SK-N-SH (cell line): ENCODE results near the gene MT1M. TPM values are rescaled to one million over a fixed set of nuclear protein-coding genes. Genes with fewer than 3 reads are reported as not detected.

ENCODE experiments used
- CTCF ChIA-PET: fragments of 300-600, 350-600 bp; formaldehyde crosslinking; extraction: SDS; loops from one replicate; lab custom pipeline; 2021; lab: Yijun Ruan, JAX
- POLR2A ChIA-PET: fragments of 350-600 bp; sonication (Branson Sonifier 250); formaldehyde crosslinking; extraction: SDS; loops from one replicate; lab custom pipeline; 2020; ENCODE audit warnings: antibody characterized with exemption, inconsistent platforms; lab: Yijun Ruan, JAX
- DNase-seq: peaks from one replicate; pipeline ENCODE4 v3.0.0; 2012
- H2AFZ ChIP-seq: fragments of 200-600 bp; sonication (generic); 2 replicates; pipeline ENCODE4 v1.8.1; 2016; ENCODE audit warnings: antibody characterized with exemption, mild to moderate bottlenecking, low read depth
- H3F3A ChIP-seq: fragments of 200-600 bp; sonication (generic); replicated peaks from 2 replicates; pipeline ENCODE3; 2016; ENCODE audit warnings: antibody characterized with exemption, mild to moderate bottlenecking; ENCODE audit not compliant: insufficient read depth
- H3K27ac ChIP-seq, 2 experiments: fragments of 200-500 bp in 1 of 2; fragments of 200-600 bp in 1 of 2; sonication (Bioruptor generic) in 1 of 2; sonication (generic), shearing (Covaris generic) in 1 of 2; 2 replicates each; pipeline versions ENCODE4 v1.5.1 to v1.6.1; 2014 to 2016; ENCODE audit warnings: low read depth in 2 of 2, inconsistent platforms in 1 of 2, low read length in 1 of 2, mild to moderate bottlenecking in 1 of 2, mixed read lengths in 1 of 2
- H3K27me3 ChIP-seq: fragments of 200-600 bp; sonication (generic), shearing (Covaris generic); 2 replicates; pipeline ENCODE4 v1.6.1; 2016; ENCODE audit warnings: mixed run types; ENCODE audit not compliant: insufficient read depth
- H3K36me3 ChIP-seq, 2 experiments: fragments of 200-500 bp in 1 of 2; fragments of 200-600 bp in 1 of 2; sonication (Bioruptor generic) in 1 of 2; sonication (generic) in 1 of 2; replicated peaks in 1 of 2; 2 replicates each; pipeline versions ENCODE3 to v1.5.1; 2014 to 2016; ENCODE audit warnings: low read length in 1 of 2, mild to moderate bottlenecking in 1 of 2; ENCODE audit not compliant: insufficient read depth in 2 of 2, control insufficient read depth in 1 of 2
- H3K4me1 ChIP-seq, 2 experiments: fragments of 200-500 bp in 1 of 2; fragments of 200-600 bp in 1 of 2; sonication (Bioruptor generic) in 1 of 2; sonication (generic), shearing (Covaris generic) in 1 of 2; 2 replicates each; pipeline versions ENCODE4 v1.5.1 to v1.6.1; 2014 to 2016; ENCODE audit warnings: low read depth in 1 of 2, low read length in 1 of 2, mixed run types in 1 of 2; ENCODE audit not compliant: insufficient read depth in 2 of 2, control insufficient read depth in 1 of 2
- H3K4me2 ChIP-seq: fragments of 200-600 bp; sonication (generic), shearing (Covaris generic); 2 replicates; pipeline ENCODE4 v1.6.1; 2017; ENCODE audit warnings: mixed run types
- H3K4me3 ChIP-seq, 2 experiments: fragments of 200-500 bp in 1 of 2; fragments of 200-600 bp in 1 of 2; sonication (Bioruptor generic) in 1 of 2; sonication (generic), shearing (Covaris generic) in 1 of 2; 2 replicates each; pipeline versions ENCODE4 v1.5.1 to v1.8.1; 2014 to 2016; ENCODE audit warnings: low read depth in 2 of 2, inconsistent platforms in 1 of 2, low read length in 1 of 2, mild to moderate bottlenecking in 1 of 2, mixed read lengths in 1 of 2, moderate library complexity in 1 of 2
- H3K79me2 ChIP-seq: fragments of 200-600 bp; sonication (generic); 2 replicates; pipeline ENCODE4 v1.8.1; 2017; ENCODE audit warnings: mild to moderate bottlenecking; ENCODE audit not compliant: insufficient read depth
- H3K9ac ChIP-seq: fragments of 200-600 bp; sonication (generic); 2 replicates; pipeline ENCODE4 v1.6.1; 2017; ENCODE audit warnings: mixed run types
- H3K9me2 ChIP-seq: fragments of 200-600 bp; sonication (generic); 2 replicates; pipeline ENCODE4 v1.6.1; 2017; ENCODE audit warnings: mixed run types
- H3K9me3 ChIP-seq: fragments of 200-600 bp; sonication (generic); 2 replicates; pipeline ENCODE4 v1.6.1; 2017; ENCODE audit warnings: mixed run types, mild to moderate bottlenecking, moderate library complexity
- H4K20me1 ChIP-seq: fragments of 200-600 bp; sonication (generic); 2 replicates; pipeline ENCODE4 v1.6.1; 2017; ENCODE audit warnings: mild to moderate bottlenecking, mixed run types; ENCODE audit not compliant: insufficient read depth
- FOSL2 ChIP-seq: IDR thresholded peaks from 2 replicates; pipeline ENCODE4 v1.4.0; 2012; ENCODE audit warnings: low read depth, mild to moderate bottlenecking, moderate library complexity, borderline replicate concordance
- FOXM1 ChIP-seq: IDR thresholded peaks from 2 replicates; pipeline ENCODE4 v1.4.0; 2012; ENCODE audit warnings: low read depth, mild to moderate bottlenecking
- GATA2 ChIP-seq: sonication (generic); formaldehyde crosslinking; IDR thresholded peaks from 2 replicates; pipeline ENCODE4 v1.5.0; 2020; ENCODE audit warnings: mild to moderate bottlenecking, missing genetic modification reagents
- RAD21 ChIP-seq: IDR thresholded peaks from 2 replicates; pipeline ENCODE4 v1.6.1; 2012; ENCODE audit warnings: mild to moderate bottlenecking, low read length
- SMC3 ChIP-seq: IDR thresholded peaks from 2 replicates; pipeline ENCODE4 v1.6.1; 2012; ENCODE audit warnings: low read depth, low read length, improper control_type of control experiment
- TAF1 ChIP-seq: IDR thresholded peaks from 2 replicates; pipeline ENCODE4 v1.6.1; 2012; ENCODE audit warnings: low read depth, mild to moderate bottlenecking, low read length, moderate library complexity, borderline replicate concordance
- YY1 ChIP-seq: IDR thresholded peaks from 2 replicates; pipeline ENCODE4 v1.4.0; 2012; ENCODE audit warnings: low read depth, mild to moderate bottlenecking
- WGBS: methylation state at CpG from one replicate; pipeline ENCODE4 v1.1.6; 2017; ENCODE audit warnings: low lambda C conversion rate; 5-methylcytosine and 5-hydroxymethylcytosine counted together
- polyA plus RNA-seq, 3 experiments: library from polyadenylated mRNA; depleted of rRNA; stranded (reverse); fragments of >200 nt; gene quantifications; 2 replicates each; pipeline ENCODE4 v1.2.3, GENCODE V29; 2012
- TF ChIP-seq, protein P1 (sequence below): IDR thresholded peaks from 2 replicates; pipeline ENCODE4 v1.4.0; 2012; ENCODE audit warnings: low read depth, borderline replicate concordance
- TF ChIP-seq, protein P2 (sequence below): fragments of 150-350 bp; IDR thresholded peaks from 2 replicates; pipeline ENCODE4 v1.6.1; 2017; ENCODE audit warnings: antibody characterized with exemption, low read length, low read depth, borderline replicate concordance
- TF ChIP-seq, protein P3 (sequence below): fragments of 200-600 bp; sonication (generic); IDR thresholded peaks from 2 replicates; pipeline ENCODE4 v1.6.1; 2017; ENCODE audit warnings: antibody characterized with exemption, mild to moderate bottlenecking, moderate library complexity

Gene MT1M
- polyA plus RNA-seq, 1 of the 3 experiments (the other 2 are of a cell fraction), result 1.3 TPM

DNA sequence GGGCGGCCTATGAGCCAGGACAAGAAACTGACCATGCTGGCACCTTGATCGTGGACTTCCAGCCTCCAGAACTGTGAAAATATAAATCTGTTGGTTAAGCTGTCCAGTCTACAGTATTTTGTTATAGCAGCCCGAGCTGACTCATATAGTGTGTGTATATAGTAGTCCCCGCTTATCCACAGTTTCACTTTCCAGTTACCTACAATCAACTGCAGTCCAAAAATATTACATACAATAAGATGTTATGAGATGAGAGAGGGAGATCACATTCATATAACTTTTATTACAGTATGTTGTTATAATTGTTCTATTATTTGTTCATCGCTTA is 38.2 kb upstream of the MT1M start (continued):
- TF ChIP-seq, protein P1, sequence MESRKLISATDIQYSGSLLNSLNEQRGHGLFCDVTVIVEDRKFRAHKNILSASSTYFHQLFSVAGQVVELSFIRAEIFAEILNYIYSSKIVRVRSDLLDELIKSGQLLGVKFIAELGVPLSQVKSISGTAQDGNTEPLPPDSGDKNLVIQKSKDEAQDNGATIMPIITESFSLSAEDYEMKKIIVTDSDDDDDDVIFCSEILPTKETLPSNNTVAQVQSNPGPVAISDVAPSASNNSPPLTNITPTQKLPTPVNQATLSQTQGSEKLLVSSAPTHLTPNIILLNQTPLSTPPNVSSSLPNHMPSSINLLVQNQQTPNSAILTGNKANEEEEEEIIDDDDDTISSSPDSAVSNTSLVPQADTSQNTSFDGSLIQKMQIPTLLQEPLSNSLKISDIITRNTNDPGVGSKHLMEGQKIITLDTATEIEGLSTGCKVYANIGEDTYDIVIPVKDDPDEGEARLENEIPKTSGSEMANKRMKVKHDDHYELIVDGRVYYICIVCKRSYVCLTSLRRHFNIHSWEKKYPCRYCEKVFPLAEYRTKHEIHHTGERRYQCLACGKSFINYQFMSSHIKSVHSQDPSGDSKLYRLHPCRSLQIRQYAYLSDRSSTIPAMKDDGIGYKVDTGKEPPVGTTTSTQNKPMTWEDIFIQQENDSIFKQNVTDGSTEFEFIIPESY, result no peak
- TF ChIP-seq, protein P2, sequence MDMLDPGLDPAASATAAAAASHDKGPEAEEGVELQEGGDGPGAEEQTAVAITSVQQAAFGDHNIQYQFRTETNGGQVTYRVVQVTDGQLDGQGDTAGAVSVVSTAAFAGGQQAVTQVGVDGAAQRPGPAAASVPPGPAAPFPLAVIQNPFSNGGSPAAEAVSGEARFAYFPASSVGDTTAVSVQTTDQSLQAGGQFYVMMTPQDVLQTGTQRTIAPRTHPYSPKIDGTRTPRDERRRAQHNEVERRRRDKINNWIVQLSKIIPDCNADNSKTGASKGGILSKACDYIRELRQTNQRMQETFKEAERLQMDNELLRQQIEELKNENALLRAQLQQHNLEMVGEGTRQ, result no peak
- TF ChIP-seq YY1, result no peak

DNA sequence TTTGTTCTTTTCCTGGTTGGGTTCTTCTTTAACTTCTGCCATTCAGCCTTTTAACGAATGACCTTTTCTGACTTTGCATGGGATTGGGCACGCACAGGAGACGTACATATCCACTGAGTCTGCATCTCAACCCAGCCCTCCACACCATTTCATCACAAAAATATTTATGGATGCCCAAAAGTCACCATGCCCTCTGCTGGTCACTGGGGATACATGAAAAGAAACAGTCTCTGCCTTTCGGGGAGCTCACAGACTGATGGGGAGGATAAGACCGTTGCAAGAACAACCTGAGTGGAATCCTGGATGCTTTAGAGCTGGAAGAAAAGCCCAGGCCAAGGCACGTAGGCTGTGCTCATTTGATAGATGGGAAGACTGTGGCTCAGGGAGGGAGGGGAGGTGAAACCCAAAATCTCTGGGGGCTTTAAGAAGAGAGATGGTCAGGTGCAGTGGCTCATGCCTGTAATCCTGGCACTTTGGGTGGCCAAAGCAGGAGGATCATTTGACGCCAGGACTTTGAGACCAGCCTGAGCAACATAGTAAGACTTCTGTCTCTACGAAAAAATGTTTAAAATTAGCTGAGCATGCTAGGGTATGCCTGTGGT is 32.0 kb upstream of the MT1M start:
- no peak overlapping the region for H3K9ac ChIP-seq
- peaks cover 5% of the 10 kb centered on the region for H3F3A ChIP-seq
- ChIA-PET CTCF (interaction anchor here (0.6 to 8.2 kb wide), 48 partner anchors 9 to 1136 kb away, joined by 3 to 138 read pairs (median 4); partner anchors contain the start of genes MT1G, MT1M and MT3), POLR2A (no interaction called here)
- DNase-seq, result peak; percentile 72
- no peak overlapping the region for H3K27ac ChIP-seq
- WGBS, result 25% methylated on average over 8 of the region's 8 CpGs
- no peaks in the 10 kb centered on the region for H3K27me3 ChIP-seq
- TF ChIP-seq, protein P3, sequence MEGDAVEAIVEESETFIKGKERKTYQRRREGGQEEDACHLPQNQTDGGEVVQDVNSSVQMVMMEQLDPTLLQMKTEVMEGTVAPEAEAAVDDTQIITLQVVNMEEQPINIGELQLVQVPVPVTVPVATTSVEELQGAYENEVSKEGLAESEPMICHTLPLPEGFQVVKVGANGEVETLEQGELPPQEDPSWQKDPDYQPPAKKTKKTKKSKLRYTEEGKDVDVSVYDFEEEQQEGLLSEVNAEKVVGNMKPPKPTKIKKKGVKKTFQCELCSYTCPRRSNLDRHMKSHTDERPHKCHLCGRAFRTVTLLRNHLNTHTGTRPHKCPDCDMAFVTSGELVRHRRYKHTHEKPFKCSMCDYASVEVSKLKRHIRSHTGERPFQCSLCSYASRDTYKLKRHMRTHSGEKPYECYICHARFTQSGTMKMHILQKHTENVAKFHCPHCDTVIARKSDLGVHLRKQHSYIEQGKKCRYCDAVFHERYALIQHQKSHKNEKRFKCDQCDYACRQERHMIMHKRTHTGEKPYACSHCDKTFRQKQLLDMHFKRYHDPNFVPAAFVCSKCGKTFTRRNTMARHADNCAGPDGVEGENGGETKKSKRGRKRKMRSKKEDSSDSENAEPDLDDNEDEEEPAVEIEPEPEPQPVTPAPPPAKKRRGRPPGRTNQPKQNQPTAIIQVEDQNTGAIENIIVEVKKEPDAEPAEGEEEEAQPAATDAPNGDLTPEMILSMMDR, result peak; percentile 83
- TF ChIP-seq FOSL2, result peak; percentile 16; the same call in 1 of the 2 replicates
- TF ChIP-seq RAD21, result peak; percentile 69
- peak; percentile 77 for TF ChIP-seq SMC3
- TF ChIP-seq GATA2 (CRISPR knock-in tag), result no peak
- TF ChIP-seq TAF1, result 0 out of 2 replicates have a peak, but pooled peaks have one; percentile 18
- TF ChIP-seq YY1, result peak; percentile 49; the same call in 1 of the 2 replicates
- TF ChIP-seq FOXM1, result no peak
- no peaks in the 10 kb centered on the region for H3K36me3 ChIP-seq
- 0 out of 2 replicates have a peak overlapping the region, but pooled peaks have one; percentile 47 for H2AFZ ChIP-seq
- no peaks in the 10 kb centered on the region for H3K9me3 ChIP-seq
- H3K79me2 ChIP-seq, result no peaks in the 10 kb centered on the region
- no peaks in the 10 kb centered on the region for H4K20me1 ChIP-seq
- 0 out of 2 replicates have a peak overlapping the region, but pooled peaks have one; percentile 32 for H3K4me2 ChIP-seq
- H3K9me2 ChIP-seq, result no peaks in the 10 kb centered on the region
- no peaks in the 10 kb centered on the region; a peak in 1 of 4 replicates for H3K4me1 ChIP-seq
- H3K4me3 ChIP-seq, result peak overlapping the region in 1 of 2 experiments; percentile 6; a peak in 1 of 4 replicates
